Left lung (tissue), 10 donors: ENCODE data around the gene SLC10A7. TPM values are rescaled to one million over a fixed set of nuclear protein-coding genes. Genes with fewer than 3 reads are reported as not detected.
A peak's percentile ranks its signal among the peaks of the same experiment; 100 is the strongest.

Experiments used
- ATAC-seq: fragments of 200-7000 bp; cut with Tn5 transposase; one replicate; pipeline ENCODE4 v1.9.1; 2020; ENCODE audit warnings: moderate library complexity
- DNase-seq, 4 donors: peaks; one replicate each; pipeline ENCODE4 v3.0.0-alpha.2; 2013 to 2020
- H3K27ac ChIP-seq, 2 donors: fragments of 200-600 bp; sonication (generic) in 1 of 2; one replicate each; pipeline versions ENCODE4 v1.5.0 to v1.8.0; 2020 to 2021
- H3K27me3 ChIP-seq, 2 donors: fragments of 200-600 bp; sonication (generic) in 1 of 2; one replicate each; pipeline versions ENCODE4 v1.5.0 to v1.8.0; 2020 to 2021
- H3K36me3 ChIP-seq, 2 donors: fragments of 200-600 bp; sonication (generic) in 1 of 2; one replicate each; pipeline versions ENCODE4 v1.5.0 to v1.8.0; 2020 to 2021
- H3K4me1 ChIP-seq, 2 donors: fragments of 200-600 bp; one replicate each; pipeline ENCODE4 v1.8.0; 2021
- H3K4me3 ChIP-seq, 2 donors: fragments of 200-600 bp; sonication (generic) in 1 of 2; one replicate each; pipeline versions ENCODE4 v1.5.0 to v1.8.0; 2020 to 2021; ENCODE audit warnings: mild to moderate bottlenecking in 1 of 2
- H3K9me3 ChIP-seq, 2 donors: fragments of 200-600 bp; sonication (generic) in 1 of 2; one replicate each; pipeline versions ENCODE4 v1.5.0 to v1.8.0; 2020 to 2021
- CTCF ChIP-seq, 2 donors: fragments of 200-600 bp; sonication (generic) in 1 of 2; IDR thresholded peaks; one replicate each; pipeline versions ENCODE4 v1.5.0 to v1.8.0; 2021; ENCODE audit warnings: antibody characterized with exemption in 2 of 2
- intact Hi-C, 2 donors: fragments of 100-400 bp; cut with DNase I; formaldehyde crosslinking; loops; one replicate each; pipeline versions ENCODE4 v1.11.2 to v1.14.2; 2022
- polyA plus RNA-seq, 6 donors: library from polyadenylated mRNA; unstranded; fragments of 120-200 nt; gene quantifications; one replicate each; pipeline ENCODE4 v1.2.1, GENCODE V29; 2013; ENCODE audit not compliant: insufficient read length in 6 of 6
- total RNA-seq, 2 donors: library from RNA; stranded (reverse); fragmentation: NEBNext Ultra II Directional; extraction: Animal tissue kit (Norgen Biotek cat#: 25700); gene quantifications; one replicate each; pipeline ENCODE4 v1.2.1, GENCODE V29; 2021
- donor health status: DM: no; HTN: yes; CAD: no.
- donor health status: DM: no; HTN: no; CAD: no.

Gene SLC10A7
- total and polyA plus RNA-seq, 8 donors = 16.3 to 22.0 (median 18.1) TPM

- Histone ChIP-seq H3K4me3 (no peak overlapping the region), H3K4me1 (peaks cover 0 to 2% of the 10 kb centered on the region in 2 donors), H3K27ac (no peak overlapping the region), H3K9me3 (peaks cover 0 to 3% of the 10 kb centered on the region in 2 donors), H3K36me3 (no peaks in the 10 kb centered on the region), H3K27me3 (no peaks in the 10 kb centered on the region)
- no peak for TF ChIP-seq CTCF (IDR thresholded peaks at IDR 0.05)
- intact Hi-C loops = no loop called here
- ATAC-seq (no peak), DNase-seq (peak in 1 of 4 donors; percentile 30)
Observed at GRCh38 chr4:146327859-146328650, 193.7 kb downstream of the SLC10A7 start.

- Histone ChIP-seq H3K27ac (no peak overlapping the region), H3K4me1 (no peaks in the 10 kb centered on the region), H3K27me3 (no peaks in the 10 kb centered on the region), H3K9me3 (peaks cover 0 to 5% of the 10 kb centered on the region in 2 donors), H3K4me3 (no peak overlapping the region), H3K36me3 (no peaks in the 10 kb centered on the region)
- intact Hi-C loops = no loop called here
- no peak for TF ChIP-seq CTCF (IDR thresholded peaks at IDR 0.05)
- ATAC-seq (no peak), DNase-seq (no peak)
Observed at GRCh38 chr4:146318894-146319293, 202.8 kb downstream of the SLC10A7 start.

- ATAC-seq = no peak
Observed at GRCh38 chr4:146317783-146318182, 204.0 kb downstream of the SLC10A7 start.

GRCh38 chr4:146315184-146315583 is 206.6 kb downstream of the SLC10A7 start:
- intact Hi-C loops = no loop called here
- Histone ChIP-seq H3K27me3 (no peaks in the 10 kb centered on the region), H3K36me3 (no peaks in the 10 kb centered on the region), H3K9me3 (no peaks in the 10 kb centered on the region), H3K4me1 (no peaks in the 10 kb centered on the region), H3K4me3 (no peak overlapping the region), H3K27ac (no peak overlapping the region)
- no peak for ATAC-seq
- TF ChIP-seq CTCF (IDR thresholded peaks at IDR 0.05) = no peak
- no peak for DNase-seq

More at GRCh38 chr4:146317783-146318182, 204.0 kb downstream of the SLC10A7 start:
- no peak for DNase-seq
- intact Hi-C loops = no loop called here
- no peak overlapping the region for H3K27ac ChIP-seq
- no peaks in the 10 kb centered on the region for H3K36me3 ChIP-seq
- TF ChIP-seq CTCF (IDR thresholded peaks at IDR 0.05) = no peak
- no peaks in the 10 kb centered on the region for H3K27me3 ChIP-seq
- H3K4me3 ChIP-seq = no peak overlapping the region
- no peaks in the 10 kb centered on the region for H3K4me1 ChIP-seq
- H3K9me3 ChIP-seq = no peaks in the 10 kb centered on the region

GRCh38 chr4:146311238-146311970 is 210.3 kb downstream of the SLC10A7 start:
- Histone ChIP-seq H3K4me3 (no peak overlapping the region), H3K27me3 (no peaks in the 10 kb centered on the region), H3K27ac (no peak overlapping the region), H3K9me3 (no peaks in the 10 kb centered on the region), H3K36me3 (no peaks in the 10 kb centered on the region), H3K4me1 (no peaks in the 10 kb centered on the region)
- no peak for TF ChIP-seq CTCF (IDR thresholded peaks at IDR 0.05)
- DNase-seq = no peak
- intact Hi-C loops = no loop called here
- ATAC-seq = no peak
